Measurements from ENCODE around the gene CFAP74. TPM values are rescaled to one million over a fixed set of nuclear protein-coding genes. Genes with fewer than 3 reads are reported as not detected.

CFAP74 gene
- total RNA-seq, 1 experiment from 2014 or later = 0.28 TPM

DNA sequence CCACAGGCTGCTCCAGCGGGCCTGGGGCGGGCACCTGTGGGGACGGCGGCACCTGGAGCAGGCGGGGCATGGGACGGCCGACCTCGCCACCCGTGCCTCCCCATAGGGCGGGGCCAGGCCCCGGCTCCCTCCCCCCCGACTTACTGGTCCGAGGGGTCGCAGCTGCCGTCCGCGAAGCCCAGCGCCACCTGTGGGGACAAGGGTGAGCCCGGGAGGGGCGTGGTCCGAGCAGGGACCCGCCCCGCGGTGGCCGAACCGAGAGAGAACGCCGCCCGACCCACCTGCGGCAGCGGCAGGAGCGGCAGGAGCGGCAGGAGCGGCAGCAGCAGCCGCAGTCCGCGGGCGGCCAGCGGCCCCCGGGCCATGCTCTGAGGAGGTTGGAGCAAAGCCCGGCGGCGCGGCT, 84.7 kb downstream of the CFAP74 start, which contains the start of gene TMEM52:
TSS of gene TMEM52 (minus strand) at position 379 of the 403 bp plus-strand sequence. CDS start at position 365, 14 bp downstream.
- Histone ChIP-seq H3K27me3 (ENCODE audit: insufficient read depth, low read length) (no peaks in the 10 kb centered on the region), H2AFZ (ENCODE audit: low read length) (no peak within 1 kb of the TSS), H3K14ac (ENCODE audit: insufficient read depth, low read length) (peak within 1 kb of the TSS; percentile 33; the same call in 1 of the 2 replicates), H4K8ac (replicated peaks; ENCODE audit: insufficient read length, low read depth, low read length) (no peak within 1 kb of the TSS), H3K4me1 (ENCODE audit: insufficient read depth, low read length) (no peaks in the 10 kb centered on the region), H3K9ac (ENCODE audit: extremely low read depth, insufficient read length, low read length) (no peak within 1 kb of the TSS), H3K56ac (ENCODE audit: insufficient read length, low read depth, low read length) (no peak within 1 kb of the TSS), H3K9me3 (ENCODE audit: control insufficient read depth, low read depth, low read length) (no peaks in the 10 kb centered on the region), H3K23ac (ENCODE audit: insufficient read length, low read depth, low read length) (no peak within 1 kb of the TSS), H3K18ac (ENCODE audit: insufficient read length, low read depth, low read length) (peak within 1 kb of the TSS; percentile 81), H3K4ac (ENCODE audit: low read depth, low read length) (no peak within 1 kb of the TSS), H2BK5ac (ENCODE audit: insufficient read length, low read length) (no peak within 1 kb of the TSS), H2BK15ac (ENCODE audit: low read depth, low read length) (no peak within 1 kb of the TSS), H3K79me2 (ENCODE audit: insufficient read depth, low read length) (no peaks in the 10 kb centered on the region), H4K20me1 (ENCODE audit: control insufficient read depth, insufficient read depth, insufficient read length) (no peaks in the 10 kb centered on the region), H3K4me2 (ENCODE audit: insufficient read depth, insufficient read length, low read length) (peak within 1 kb of the TSS; percentile 47), H4K91ac (ENCODE audit: insufficient read length, low read depth, low read length) (no peak within 1 kb of the TSS), H2BK12ac (ENCODE audit: insufficient read length, low read depth, low read length) (no peak within 1 kb of the TSS), H2BK20ac (ENCODE audit: low read depth, low read length, poor library complexity, severe bottlenecking) (no peak within 1 kb of the TSS), H3K23me2 (ENCODE audit: insufficient read length, low read depth, low read length, poor library complexity, severe bottlenecking) (no peaks in the 10 kb centered on the region), H2BK120ac (ENCODE audit: low read depth, low read length, poor library complexity, severe bottlenecking) (no peak within 1 kb of the TSS), H4K5ac (ENCODE audit: insufficient read length, low read depth, low read length) (no peak within 1 kb of the TSS), H3K79me1 (ENCODE audit: insufficient read depth, low read depth, low read length, poor library complexity, severe bottlenecking) (no peaks in the 10 kb centered on the region), H3K27ac (ENCODE audit: insufficient read length, low read depth, low read length) (no peak within 1 kb of the TSS), H3T11ph (ENCODE audit: low read length) (no peak within 1 kb of the TSS), H2AK5ac (ENCODE audit: insufficient read length, low read length) (no peak within 1 kb of the TSS)
- Mint-ChIP-seq H3K27me3 (ENCODE audit: low read depth) (no peaks in the 10 kb centered on the region; the same call in none of the 2 replicates), H3K4me3 (peak within 1 kb of the TSS; percentile 56 to 78), H3K36me3 (ENCODE audit: insufficient read depth in 1 of 3, low read depth in 3 of 3) (no peaks in the 10 kb centered on the region; a peak in 1 of 7 replicates), H3K9me3 (no peaks in the 10 kb centered on the region), H3K4me1 (peaks cover 4 to 23% of the 10 kb centered on the region in 2 experiments), H3K27ac (no peak within 1 kb of the TSS)
- TF ChIP-seq, protein P1, sequence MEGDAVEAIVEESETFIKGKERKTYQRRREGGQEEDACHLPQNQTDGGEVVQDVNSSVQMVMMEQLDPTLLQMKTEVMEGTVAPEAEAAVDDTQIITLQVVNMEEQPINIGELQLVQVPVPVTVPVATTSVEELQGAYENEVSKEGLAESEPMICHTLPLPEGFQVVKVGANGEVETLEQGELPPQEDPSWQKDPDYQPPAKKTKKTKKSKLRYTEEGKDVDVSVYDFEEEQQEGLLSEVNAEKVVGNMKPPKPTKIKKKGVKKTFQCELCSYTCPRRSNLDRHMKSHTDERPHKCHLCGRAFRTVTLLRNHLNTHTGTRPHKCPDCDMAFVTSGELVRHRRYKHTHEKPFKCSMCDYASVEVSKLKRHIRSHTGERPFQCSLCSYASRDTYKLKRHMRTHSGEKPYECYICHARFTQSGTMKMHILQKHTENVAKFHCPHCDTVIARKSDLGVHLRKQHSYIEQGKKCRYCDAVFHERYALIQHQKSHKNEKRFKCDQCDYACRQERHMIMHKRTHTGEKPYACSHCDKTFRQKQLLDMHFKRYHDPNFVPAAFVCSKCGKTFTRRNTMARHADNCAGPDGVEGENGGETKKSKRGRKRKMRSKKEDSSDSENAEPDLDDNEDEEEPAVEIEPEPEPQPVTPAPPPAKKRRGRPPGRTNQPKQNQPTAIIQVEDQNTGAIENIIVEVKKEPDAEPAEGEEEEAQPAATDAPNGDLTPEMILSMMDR (conservative IDR thresholded peaks at IDR 0.05) = peak; percentile 31; the same call in 2 of the 3 replicates
- peak; percentile 91 for DNase-seq
- WGBS (ENCODE audit: extremely low coverage, insufficient read length, low lambda C conversion rate) = no CpG with 5 or more reads among the region's 44 CpGs
